Tibial nerve (tissue), 4 donors: ENCODE data around the gene KLK14. TPM values are rescaled to one million over a fixed set of nuclear protein-coding genes. Genes with fewer than 3 reads are reported as not detected.

Source experiments
- DNase-seq, 2 donors: peaks; one replicate each; pipeline ENCODE4 v3.0.0-alpha.2; 2019; ENCODE audit warnings: low spot score in 2 of 2
- H3K27ac ChIP-seq, 4 donors: fragments of 200-600 bp; sonication (generic) in 3 of 4; one replicate each; pipeline ENCODE4 v1.5.1; 2017 to 2019; ENCODE audit warnings: mild to moderate bottlenecking in 1 of 4
- H3K27me3 ChIP-seq, 2 donors: fragments of 200-600 bp; sonication (generic) in 1 of 2; one replicate each; pipeline versions ENCODE4 v1.5.1 to v1.6.0; 2017 to 2019
- H3K36me3 ChIP-seq, 3 donors: fragments of 200-600 bp; sonication (generic); one replicate each; pipeline ENCODE4 v1.5.1; 2018 to 2019
- H3K4me1 ChIP-seq, 4 donors: fragments of 200-600 bp; sonication (generic) in 3 of 4; one replicate each; pipeline ENCODE4 v1.5.1; 2017 to 2019
- H3K4me3 ChIP-seq, 4 donors: fragments of 200-600 bp; sonication (generic) in 3 of 4; one replicate each; pipeline ENCODE4 v1.5.1; 2017 to 2019; ENCODE audit warnings: mild to moderate bottlenecking in 1 of 4, moderate library complexity in 1 of 4
- H3K9me3 ChIP-seq, 4 donors: fragments of 200-600 bp; sonication (generic) in 3 of 4; one replicate each; pipeline ENCODE4 v1.5.1; 2017 to 2019
- EP300 ChIP-seq, 2 donors: sonication (generic); formaldehyde crosslinking; IDR thresholded peaks; one replicate each; pipeline ENCODE4 v1.6.1; 2017; ENCODE audit warnings: antibody characterized with exemption in 2 of 2, mild to moderate bottlenecking in 1 of 2
- POLR2A ChIP-seq, 2 donors: fragments of 450-650 bp; IDR thresholded peaks; one replicate each; pipeline ENCODE4 v1.6.1; 2017; ENCODE audit warnings: antibody characterized with exemption in 2 of 2, mild to moderate bottlenecking in 2 of 2, moderate library complexity in 2 of 2
- WGBS, 2 donors: methylation state at CpG; one replicate each; pipeline ENCODE4 v1.1.5; 2018; 5-methylcytosine and 5-hydroxymethylcytosine counted together
- total RNA-seq, 4 donors: library from RNA; depleted of rRNA; stranded (reverse); fragments of >200 nt; gene quantifications; one replicate each; pipeline ENCODE4 v1.1.0, GENCODE V29; 2016
- TF ChIP-seq, protein P1 (sequence below), 5 experiments: fragments of 200-600 bp in 3 of 5; fragments of 450-650 bp in 2 of 5; sonication (generic) in 3 of 5; IDR thresholded peaks; one replicate each; pipeline ENCODE4 v1.5.1; 2016 to 2019; ENCODE audit warnings: antibody characterized with exemption in 5 of 5, mild to moderate bottlenecking in 3 of 5, moderate library complexity in 2 of 5

KLK14 gene
- total RNA-seq, 4 donors from 2014 or later: not detected

DNA sequence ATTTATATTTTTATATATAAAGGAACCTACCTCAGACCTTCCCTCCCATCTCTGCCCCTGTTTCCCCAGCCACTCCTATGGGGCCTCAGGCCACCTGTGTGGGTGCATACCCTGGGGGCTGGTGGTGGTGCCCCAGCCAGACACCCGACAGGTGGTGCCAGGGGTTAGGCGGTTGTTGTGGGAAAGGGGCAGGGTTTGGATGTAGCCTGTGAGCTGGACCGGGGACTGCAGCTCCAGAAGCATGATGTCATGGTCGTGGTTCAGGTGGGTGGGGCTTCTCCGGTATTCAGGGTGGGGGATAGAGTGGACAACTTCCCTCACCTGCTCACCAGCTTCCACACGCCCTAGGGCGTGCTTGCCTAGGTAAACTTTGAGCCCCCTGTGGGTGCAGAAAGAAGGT, 23.0 kb downstream of the KLK14 start:
- DNase-seq: no peak
- 74 to 84% methylated on average over 6 to 7 of the region's 7 CpGs for WGBS, 2 donors

DNA sequence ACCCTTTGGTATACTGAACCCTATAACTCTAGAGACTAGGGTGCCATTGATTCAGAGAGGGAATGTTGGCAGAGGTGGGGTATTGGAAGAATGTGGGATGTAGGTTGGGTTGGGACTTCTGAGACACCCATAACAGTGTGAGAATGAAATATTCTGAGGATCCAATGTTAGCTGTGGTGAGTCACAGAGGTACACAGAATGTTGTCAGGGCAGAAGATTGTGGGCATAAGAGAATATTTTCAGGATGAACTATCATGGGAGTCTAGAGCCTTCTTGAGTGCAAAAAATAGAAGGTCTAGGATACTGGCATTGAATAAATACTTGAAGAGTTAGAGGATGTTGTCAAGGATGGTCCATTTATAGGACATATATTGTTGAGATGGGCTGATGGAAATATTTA, 26.8 kb downstream of the KLK14 start:
- H3K4me1 ChIP-seq: no peaks in the 10 kb centered on the region
- TF ChIP-seq POLR2A (IDR thresholded peaks at IDR 0.05) (no peak), EP300 (IDR thresholded peaks at IDR 0.05) (no peak)
- TF ChIP-seq, protein P1, sequence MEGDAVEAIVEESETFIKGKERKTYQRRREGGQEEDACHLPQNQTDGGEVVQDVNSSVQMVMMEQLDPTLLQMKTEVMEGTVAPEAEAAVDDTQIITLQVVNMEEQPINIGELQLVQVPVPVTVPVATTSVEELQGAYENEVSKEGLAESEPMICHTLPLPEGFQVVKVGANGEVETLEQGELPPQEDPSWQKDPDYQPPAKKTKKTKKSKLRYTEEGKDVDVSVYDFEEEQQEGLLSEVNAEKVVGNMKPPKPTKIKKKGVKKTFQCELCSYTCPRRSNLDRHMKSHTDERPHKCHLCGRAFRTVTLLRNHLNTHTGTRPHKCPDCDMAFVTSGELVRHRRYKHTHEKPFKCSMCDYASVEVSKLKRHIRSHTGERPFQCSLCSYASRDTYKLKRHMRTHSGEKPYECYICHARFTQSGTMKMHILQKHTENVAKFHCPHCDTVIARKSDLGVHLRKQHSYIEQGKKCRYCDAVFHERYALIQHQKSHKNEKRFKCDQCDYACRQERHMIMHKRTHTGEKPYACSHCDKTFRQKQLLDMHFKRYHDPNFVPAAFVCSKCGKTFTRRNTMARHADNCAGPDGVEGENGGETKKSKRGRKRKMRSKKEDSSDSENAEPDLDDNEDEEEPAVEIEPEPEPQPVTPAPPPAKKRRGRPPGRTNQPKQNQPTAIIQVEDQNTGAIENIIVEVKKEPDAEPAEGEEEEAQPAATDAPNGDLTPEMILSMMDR (IDR thresholded peaks at IDR 0.05): no peak
- H3K9me3 ChIP-seq: no peaks in the 10 kb centered on the region
- H3K27me3 ChIP-seq: no peaks in the 10 kb centered on the region
- no peak for DNase-seq
- no peaks in the 10 kb centered on the region for H3K36me3 ChIP-seq
- no peak overlapping the region for H3K4me3 ChIP-seq
- no peak overlapping the region for H3K27ac ChIP-seq

More for the DNA sequence above, 23.0 kb downstream of the KLK14 start:
- no peaks in the 10 kb centered on the region for H3K9me3 ChIP-seq
- H3K36me3 ChIP-seq: no peaks in the 10 kb centered on the region
- TF ChIP-seq EP300 (IDR thresholded peaks at IDR 0.05) (no peak), POLR2A (IDR thresholded peaks at IDR 0.05) (no peak)
- TF ChIP-seq, protein P1 (IDR thresholded peaks at IDR 0.05): no peak
- no peak overlapping the region for H3K4me3 ChIP-seq
- peaks cover 0 to 11% of the 10 kb centered on the region in 2 donors for H3K27me3 ChIP-seq
- H3K4me1 ChIP-seq: peaks cover 0 to 3% (median 0%) of the 10 kb centered on the region in 4 donors
- H3K27ac ChIP-seq: no peak overlapping the region

DNA sequence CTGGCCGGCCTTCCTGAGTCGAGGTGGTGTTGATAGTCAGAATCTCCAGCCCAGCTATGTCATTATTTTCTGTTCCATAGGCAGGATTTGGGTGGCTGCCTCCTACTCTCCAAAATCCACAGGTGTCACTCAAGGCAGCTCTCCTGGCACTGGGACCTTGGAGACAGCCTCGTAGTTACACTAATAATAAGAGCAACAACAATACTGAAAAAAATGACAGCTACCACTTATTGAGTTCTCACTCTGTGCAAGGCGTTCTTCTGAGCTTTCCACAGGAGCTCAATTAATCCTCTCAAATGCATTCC, 35.7 kb downstream of the KLK14 start:
- WGBS, 2 donors: 9 to 19% methylated on average over 4 of the region's 4 CpGs
- Histone ChIP-seq H3K4me3 (no peak overlapping the region), H3K9me3 (peaks cover 0 to 10% (median 0%) of the 10 kb centered on the region in 4 donors)

DNA sequence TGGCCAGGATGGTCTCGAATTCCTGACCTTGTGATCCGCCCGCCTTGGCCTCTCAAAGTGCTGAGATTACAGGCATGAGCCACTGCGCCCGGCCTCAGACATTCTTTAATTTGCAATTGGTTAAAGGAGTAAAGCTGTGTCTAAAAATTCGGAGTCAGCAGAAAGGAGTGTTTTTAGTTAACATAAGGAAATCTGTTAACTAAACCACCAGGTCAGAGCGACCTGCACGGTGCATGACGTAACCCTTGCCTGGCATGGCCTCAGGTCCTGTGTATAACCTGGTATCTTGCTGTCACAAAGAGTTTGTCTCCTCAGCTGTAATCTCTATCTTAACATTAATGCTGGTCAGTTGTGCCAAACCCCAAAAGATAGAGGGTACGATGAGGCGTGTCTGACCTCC, 38.4 kb downstream of the KLK14 start:
- Histone ChIP-seq H3K27ac (no peak overlapping the region), H3K36me3 (no peaks in the 10 kb centered on the region), H3K4me1 (no peaks in the 10 kb centered on the region), H3K9me3 (peaks cover 0 to 4% (median 0%) of the 10 kb centered on the region in 4 donors), H3K4me3 (no peak overlapping the region), H3K27me3 (no peaks in the 10 kb centered on the region)
- no peak for DNase-seq
- WGBS, 2 donors: 77 to 79% methylated on average over 11 of the region's 11 CpGs
- TF ChIP-seq EP300 (IDR thresholded peaks at IDR 0.05): no peak
- TF ChIP-seq POLR2A (IDR thresholded peaks at IDR 0.05): no peak
- TF ChIP-seq, protein P1 (IDR thresholded peaks at IDR 0.05): no peak

More for the DNA sequence above, 35.7 kb downstream of the KLK14 start:
- no peaks in the 10 kb centered on the region for H3K27me3 ChIP-seq
- TF ChIP-seq, protein P1 (IDR thresholded peaks at IDR 0.05): no peak
- TF ChIP-seq POLR2A (IDR thresholded peaks at IDR 0.05): no peak
- no peak for TF ChIP-seq EP300 (IDR thresholded peaks at IDR 0.05)
- no peaks in the 10 kb centered on the region for H3K36me3 ChIP-seq
- DNase-seq: no peak
- H3K4me1 ChIP-seq: no peaks in the 10 kb centered on the region
- H3K27ac ChIP-seq: no peak overlapping the region

DNA sequence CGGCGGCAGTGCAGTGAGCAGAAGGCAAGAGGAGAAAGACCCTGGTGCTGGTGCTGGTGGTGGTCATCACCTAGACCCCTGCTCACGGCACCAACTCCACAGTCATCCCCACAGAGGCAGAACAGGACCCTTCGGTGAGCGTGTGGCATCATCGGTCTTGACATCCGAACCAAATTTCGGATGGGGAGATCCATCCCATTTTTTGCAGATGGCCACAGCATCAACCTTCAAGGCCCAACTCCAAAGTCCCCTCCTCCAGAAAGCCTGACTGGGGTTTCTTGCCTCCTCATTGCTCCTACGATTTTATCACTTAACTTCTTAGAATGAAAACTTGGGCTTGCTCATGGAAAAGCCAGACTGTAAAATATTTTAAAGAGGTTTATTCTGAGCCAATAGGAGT, 39.2 kb downstream of the KLK14 start:
- Histone ChIP-seq H3K27ac (no peak overlapping the region), H3K4me3 (no peak overlapping the region), H3K4me1 (no peaks in the 10 kb centered on the region), H3K36me3 (no peaks in the 10 kb centered on the region), H3K9me3 (no peaks in the 10 kb centered on the region), H3K27me3 (no peaks in the 10 kb centered on the region)
- TF ChIP-seq POLR2A (IDR thresholded peaks at IDR 0.05) (no peak), EP300 (IDR thresholded peaks at IDR 0.05) (no peak)
- TF ChIP-seq, protein P1 (IDR thresholded peaks at IDR 0.05): no peak
- DNase-seq: no peak
- WGBS, 2 donors: 77 to 79% methylated on average over 9 of the region's 9 CpGs
